Tibial nerve (tissue), 4 donors: ENCODE data around the gene LAMTOR4. TPM values are rescaled to one million over a fixed set of nuclear protein-coding genes. Genes with fewer than 3 reads are reported as not detected.
A peak's percentile ranks its signal among the peaks of the same experiment; 100 is the strongest.

Source experiments
- DNase-seq, 2 donors: peaks; one replicate each; pipeline ENCODE4 v3.0.0-alpha.2; 2019; ENCODE audit warnings: low spot score in 2 of 2
- H3K27ac ChIP-seq, 4 donors: fragments of 200-600 bp; sonication (generic) in 3 of 4; one replicate each; pipeline ENCODE4 v1.5.1; 2017 to 2019; ENCODE audit warnings: mild to moderate bottlenecking in 1 of 4
- H3K27me3 ChIP-seq, 2 donors: fragments of 200-600 bp; sonication (generic) in 1 of 2; one replicate each; pipeline versions ENCODE4 v1.5.1 to v1.6.0; 2017 to 2019
- H3K36me3 ChIP-seq, 3 donors: fragments of 200-600 bp; sonication (generic); one replicate each; pipeline ENCODE4 v1.5.1; 2018 to 2019
- H3K4me1 ChIP-seq, 4 donors: fragments of 200-600 bp; sonication (generic) in 3 of 4; one replicate each; pipeline ENCODE4 v1.5.1; 2017 to 2019
- H3K4me3 ChIP-seq, 4 donors: fragments of 200-600 bp; sonication (generic) in 3 of 4; one replicate each; pipeline ENCODE4 v1.5.1; 2017 to 2019; ENCODE audit warnings: mild to moderate bottlenecking in 1 of 4, moderate library complexity in 1 of 4
- H3K9me3 ChIP-seq, 4 donors: fragments of 200-600 bp; sonication (generic) in 3 of 4; one replicate each; pipeline ENCODE4 v1.5.1; 2017 to 2019
- EP300 ChIP-seq, 2 donors: sonication (generic); formaldehyde crosslinking; IDR thresholded peaks; one replicate each; pipeline ENCODE4 v1.6.1; 2017; ENCODE audit warnings: antibody characterized with exemption in 2 of 2, mild to moderate bottlenecking in 1 of 2
- POLR2A ChIP-seq, 2 donors: fragments of 450-650 bp; IDR thresholded peaks; one replicate each; pipeline ENCODE4 v1.6.1; 2017; ENCODE audit warnings: antibody characterized with exemption in 2 of 2, mild to moderate bottlenecking in 2 of 2, moderate library complexity in 2 of 2
- WGBS, 2 donors: methylation state at CpG; one replicate each; pipeline ENCODE4 v1.1.5; 2018; 5-methylcytosine and 5-hydroxymethylcytosine counted together
- total RNA-seq, 4 donors: library from RNA; depleted of rRNA; stranded (reverse); fragments of >200 nt; gene quantifications; one replicate each; pipeline ENCODE4 v1.1.0, GENCODE V29; 2016
- TF ChIP-seq, protein P1 (sequence below), 5 experiments: fragments of 200-600 bp in 3 of 5; fragments of 450-650 bp in 2 of 5; sonication (generic) in 3 of 5; IDR thresholded peaks; one replicate each; pipeline ENCODE4 v1.5.1; 2016 to 2019; ENCODE audit warnings: antibody characterized with exemption in 5 of 5, mild to moderate bottlenecking in 3 of 5, moderate library complexity in 2 of 5

LAMTOR4 gene
- total RNA-seq, 4 donors from 2014 or later: 226 to 312 (median 252) TPM

DNA sequence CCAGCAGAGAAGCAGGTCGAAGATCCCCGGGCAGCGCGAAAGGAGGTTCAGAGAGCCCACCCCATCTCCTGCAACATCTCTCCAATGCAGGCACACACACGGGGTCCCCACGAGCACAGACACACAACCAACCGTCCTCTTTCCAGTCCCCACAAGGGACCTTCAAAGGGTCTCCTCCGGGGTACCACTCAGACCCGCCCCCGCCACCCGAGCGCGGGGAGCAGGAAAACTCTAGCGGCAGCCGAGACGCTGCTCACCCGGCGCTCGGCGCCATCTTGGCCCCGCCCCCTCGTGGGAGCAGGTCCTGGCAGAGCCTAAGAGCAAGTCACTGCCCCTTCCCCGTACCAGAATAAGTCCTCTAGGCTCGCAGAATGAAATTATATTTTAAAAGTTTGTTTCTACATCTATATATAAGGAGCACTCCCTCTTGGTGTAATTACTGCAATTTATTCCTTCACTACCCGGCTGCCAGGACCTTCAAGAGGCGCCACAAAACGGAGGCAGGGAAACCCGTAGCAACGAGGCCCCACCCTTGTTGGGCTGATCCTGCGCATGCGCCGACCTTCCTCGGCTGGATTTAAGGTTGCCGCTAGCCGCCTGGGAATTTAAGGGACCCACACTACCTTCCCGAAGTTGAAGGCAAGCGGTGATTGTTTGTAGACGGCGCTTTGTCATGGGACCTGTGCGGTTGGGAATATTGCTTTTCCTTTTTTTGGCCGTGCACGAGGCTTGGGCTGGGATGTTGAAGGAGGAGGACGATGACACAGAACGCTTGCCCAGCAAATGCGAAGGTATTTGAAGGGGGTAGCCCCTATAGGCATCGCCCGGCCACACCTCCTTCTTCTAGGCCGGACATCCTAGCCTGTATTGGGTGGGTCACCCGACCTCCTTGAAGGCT, 29.4 kb upstream of the LAMTOR4 start, which contains the start of the genes CNPY4 and TAF6:
TSS of gene CNPY4 (plus strand) at position 563 of the 898 bp plus-strand sequence. CDS start at position 674, 111 bp downstream.
TSS of gene TAF6 (minus strand) at position 287 of the 898 bp plus-strand sequence. CDS start 5,149 bp downstream, outside the sequence.
- Histone ChIP-seq H3K36me3 (peaks cover 0 to 36% (median 0%) of the 10 kb centered on the region in 3 donors), H3K9me3 (no peaks in the 10 kb centered on the region), H3K27ac (peak within 1 kb of the TSS; percentile 79 to 91 (median 84)), H3K27me3 (no peaks in the 10 kb centered on the region), H3K4me3 (peak within 1 kb of the TSS; percentile 61 to 85 (median 69)), H3K4me1 (peaks cover 0 to 29% (median 16%) of the 10 kb centered on the region in 4 donors)
- peak; percentile 88 to 91 for DNase-seq
- TF ChIP-seq POLR2A (IDR thresholded peaks at IDR 0.05) (peak; percentile 35 to 56), EP300 (IDR thresholded peaks at IDR 0.05) (peak; percentile 81 to 87)
- TF ChIP-seq, protein P1, sequence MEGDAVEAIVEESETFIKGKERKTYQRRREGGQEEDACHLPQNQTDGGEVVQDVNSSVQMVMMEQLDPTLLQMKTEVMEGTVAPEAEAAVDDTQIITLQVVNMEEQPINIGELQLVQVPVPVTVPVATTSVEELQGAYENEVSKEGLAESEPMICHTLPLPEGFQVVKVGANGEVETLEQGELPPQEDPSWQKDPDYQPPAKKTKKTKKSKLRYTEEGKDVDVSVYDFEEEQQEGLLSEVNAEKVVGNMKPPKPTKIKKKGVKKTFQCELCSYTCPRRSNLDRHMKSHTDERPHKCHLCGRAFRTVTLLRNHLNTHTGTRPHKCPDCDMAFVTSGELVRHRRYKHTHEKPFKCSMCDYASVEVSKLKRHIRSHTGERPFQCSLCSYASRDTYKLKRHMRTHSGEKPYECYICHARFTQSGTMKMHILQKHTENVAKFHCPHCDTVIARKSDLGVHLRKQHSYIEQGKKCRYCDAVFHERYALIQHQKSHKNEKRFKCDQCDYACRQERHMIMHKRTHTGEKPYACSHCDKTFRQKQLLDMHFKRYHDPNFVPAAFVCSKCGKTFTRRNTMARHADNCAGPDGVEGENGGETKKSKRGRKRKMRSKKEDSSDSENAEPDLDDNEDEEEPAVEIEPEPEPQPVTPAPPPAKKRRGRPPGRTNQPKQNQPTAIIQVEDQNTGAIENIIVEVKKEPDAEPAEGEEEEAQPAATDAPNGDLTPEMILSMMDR (IDR thresholded peaks at IDR 0.05): peak in 2 of 5 experiments; percentile 29 to 65
- WGBS, 2 donors: 0 to 1% methylated on average over 42 to 48 of the region's 49 CpGs

DNA sequence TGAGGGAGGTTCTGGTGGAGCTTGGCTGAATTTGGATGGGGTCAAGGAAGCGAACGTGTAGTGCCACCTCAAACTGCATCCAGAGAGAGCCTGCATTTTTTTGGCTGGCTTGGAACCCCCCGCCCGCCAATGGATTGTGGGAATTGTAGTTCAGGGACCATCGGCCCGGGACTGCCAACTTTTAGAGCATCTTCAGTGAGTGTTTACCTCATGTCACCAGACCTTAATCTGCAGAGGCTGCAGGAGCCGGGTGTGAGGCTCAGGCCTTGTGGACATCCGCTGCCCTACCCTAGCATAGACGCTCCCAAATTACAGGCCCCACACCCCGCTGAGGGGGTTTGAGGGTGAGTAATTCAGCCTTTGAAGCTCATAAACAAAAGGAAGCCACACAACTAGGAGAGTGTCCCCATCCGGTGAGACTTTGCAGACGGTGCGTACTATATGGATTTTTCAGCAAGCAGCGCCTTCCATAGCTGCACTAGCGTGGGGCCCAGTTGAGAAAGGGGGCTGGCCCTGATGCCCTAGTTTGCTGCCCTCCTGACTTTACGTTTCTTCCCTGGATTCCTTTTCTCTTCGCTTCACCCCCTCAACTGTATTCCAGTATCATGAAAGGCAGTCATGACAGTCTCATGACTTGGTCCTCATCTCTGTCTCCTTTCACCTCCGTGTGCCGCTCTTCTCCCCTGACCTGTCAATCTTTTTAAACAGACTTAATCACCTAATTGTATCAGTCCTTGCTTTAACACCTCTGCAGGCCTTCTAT, 28.6 kb upstream of the LAMTOR4 start:
- no peaks in the 10 kb centered on the region for H3K27me3 ChIP-seq
- DNase-seq: peak; percentile 51 to 72
- TF ChIP-seq, protein P1 (IDR thresholded peaks at IDR 0.05): no peak
- peaks cover 0 to 42% (median 0%) of the 10 kb centered on the region in 3 donors for H3K36me3 ChIP-seq
- H3K4me3 ChIP-seq: peak overlapping the region; percentile 61 to 85 (median 69)
- 11% methylated on average over 19 of the region's 19 CpGs for WGBS, 2 donors
- H3K27ac ChIP-seq: peak overlapping the region; percentile 79 to 91 (median 84)
- H3K4me1 ChIP-seq: peaks cover 0 to 32% (median 18%) of the 10 kb centered on the region in 4 donors
- H3K9me3 ChIP-seq: no peaks in the 10 kb centered on the region

DNA sequence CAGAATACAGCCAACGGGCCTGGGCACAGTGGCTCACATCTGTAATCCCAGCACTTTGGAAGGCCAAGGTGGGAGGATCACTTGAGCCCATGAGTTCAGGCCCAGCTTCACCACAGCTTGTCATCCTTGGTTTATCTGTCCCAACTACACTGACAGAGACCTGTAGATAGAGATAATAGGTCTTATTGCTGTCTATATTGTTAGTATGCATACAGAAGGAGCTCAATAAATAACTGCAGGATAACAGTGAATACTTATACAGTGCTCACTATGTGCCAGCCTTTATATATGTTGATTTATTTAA, 28.0 kb upstream of the LAMTOR4 start:
- no peaks in the 10 kb centered on the region for H3K27me3 ChIP-seq
- WGBS, 2 donors: 16 to 41% methylated on average over 1 of the region's 1 CpG
- no peak for DNase-seq
- H3K36me3 ChIP-seq: peaks cover 0 to 40% (median 0%) of the 10 kb centered on the region in 3 donors
- H3K4me3 ChIP-seq: peak overlapping the region in 3 of 4 donors; percentile 65 to 85 (median 73)
- TF ChIP-seq EP300 (IDR thresholded peaks at IDR 0.05): no peak
- TF ChIP-seq, protein P1 (IDR thresholded peaks at IDR 0.05): no peak
- H3K27ac ChIP-seq: peak overlapping the region in 3 of 4 donors; percentile 83 to 91 (median 84)
- H3K9me3 ChIP-seq: no peaks in the 10 kb centered on the region
- peaks cover 0 to 37% (median 20%) of the 10 kb centered on the region in 4 donors for H3K4me1 ChIP-seq

DNA sequence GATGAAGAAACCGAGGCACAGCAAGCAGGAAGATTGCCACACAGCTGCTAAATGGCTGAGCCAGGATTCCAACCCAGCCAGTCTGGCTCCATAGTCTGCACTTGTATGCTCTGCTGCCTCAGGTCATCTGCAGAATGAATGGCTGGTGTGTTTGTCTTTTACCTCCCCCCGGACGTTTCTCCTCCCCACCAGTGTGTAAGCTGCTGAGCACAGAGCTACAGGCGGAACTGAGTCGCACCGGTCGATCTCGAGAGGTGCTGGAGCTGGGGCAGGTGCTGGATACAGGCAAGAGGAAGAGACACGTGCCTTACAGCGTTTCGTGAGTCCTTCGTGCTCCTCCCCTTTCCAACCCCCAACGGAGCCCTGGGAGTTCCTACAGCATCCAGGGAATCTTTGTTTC, 26.7 kb upstream of the LAMTOR4 start:
- 44 to 63% methylated on average over 13 of the region's 13 CpGs for WGBS, 2 donors
- no peak for DNase-seq
- no peak overlapping the region for H3K4me3 ChIP-seq
- TF ChIP-seq EP300 (IDR thresholded peaks at IDR 0.05) (no peak), POLR2A (IDR thresholded peaks at IDR 0.05) (no peak)
- TF ChIP-seq, protein P1 (IDR thresholded peaks at IDR 0.05): no peak
- peaks cover 0 to 44% (median 26%) of the 10 kb centered on the region in 4 donors for H3K4me1 ChIP-seq
- H3K27ac ChIP-seq: no peak overlapping the region
- H3K27me3 ChIP-seq: no peaks in the 10 kb centered on the region
- H3K36me3 ChIP-seq: peaks cover 0 to 34% (median 0%) of the 10 kb centered on the region in 3 donors
- H3K9me3 ChIP-seq: no peaks in the 10 kb centered on the region
